Iris pigment epithelial cell (primary cell): Measurements from ENCODE around the gene HMCN1.

Experiments used
- DNase-seq: peaks from one replicate; pipeline ENCODE4 v3.0.0-alpha.2; 2011; ENCODE audit warnings: low read depth

The HMCN1 gene

DNA sequence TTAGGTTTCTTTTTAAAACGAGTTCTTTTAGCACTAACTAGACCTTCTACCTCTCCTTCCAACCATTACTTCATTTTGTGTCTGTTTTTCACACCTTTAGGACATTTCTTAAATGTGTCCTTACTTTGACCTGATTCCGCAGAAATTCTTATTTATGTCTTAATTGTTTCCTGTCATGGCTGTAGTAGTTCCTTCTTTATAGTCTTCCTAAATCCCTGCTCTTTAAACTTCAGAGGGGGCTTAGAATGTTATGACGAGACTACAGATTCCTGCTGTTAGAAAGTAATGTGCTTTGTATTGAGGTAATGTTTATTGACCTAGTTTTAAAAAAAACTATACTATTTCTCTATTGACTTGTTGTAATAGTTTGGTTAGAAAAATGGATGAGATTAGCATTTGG, 70.4 kb downstream of the HMCN1 start:
- DNase-seq, result no peak

DNA sequence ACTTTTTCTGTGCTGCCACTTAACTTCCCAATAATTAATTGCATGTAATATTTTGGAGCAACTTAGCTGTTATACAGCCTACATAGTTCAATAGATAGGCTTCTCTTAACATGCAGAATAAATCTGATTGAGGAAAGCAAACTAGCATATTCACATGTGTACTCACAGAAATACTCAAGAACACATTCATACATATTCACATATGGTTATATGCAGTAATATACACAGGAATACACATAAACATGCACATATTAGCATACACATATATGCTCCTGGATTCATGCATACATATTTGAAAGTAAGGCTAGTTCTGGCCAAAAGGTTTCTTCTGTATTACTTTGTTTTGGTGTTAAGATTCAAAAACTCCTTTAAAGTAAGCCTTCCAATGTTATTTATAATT, 73.1 kb downstream of the HMCN1 start:
- no peak for DNase-seq

DNA sequence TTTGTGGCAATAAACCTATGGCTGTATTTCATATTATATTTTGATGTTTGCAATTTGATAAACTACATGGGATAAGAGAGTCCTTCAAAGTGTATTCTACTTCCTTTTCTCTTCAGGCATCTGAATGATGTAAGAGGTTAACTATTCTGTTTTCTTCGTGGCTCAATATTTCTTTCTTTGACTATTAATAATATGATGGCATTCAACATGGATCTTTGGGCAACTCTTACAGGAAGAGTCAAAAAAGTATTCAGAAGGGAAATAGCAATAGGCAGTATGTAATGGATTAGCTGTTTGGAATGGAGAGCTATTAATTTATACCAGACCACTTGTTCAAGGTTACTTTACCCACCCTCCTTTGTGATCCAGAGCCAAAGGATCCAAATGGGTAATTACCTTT, 74.4 kb downstream of the HMCN1 start:
- no peak for DNase-seq

DNA sequence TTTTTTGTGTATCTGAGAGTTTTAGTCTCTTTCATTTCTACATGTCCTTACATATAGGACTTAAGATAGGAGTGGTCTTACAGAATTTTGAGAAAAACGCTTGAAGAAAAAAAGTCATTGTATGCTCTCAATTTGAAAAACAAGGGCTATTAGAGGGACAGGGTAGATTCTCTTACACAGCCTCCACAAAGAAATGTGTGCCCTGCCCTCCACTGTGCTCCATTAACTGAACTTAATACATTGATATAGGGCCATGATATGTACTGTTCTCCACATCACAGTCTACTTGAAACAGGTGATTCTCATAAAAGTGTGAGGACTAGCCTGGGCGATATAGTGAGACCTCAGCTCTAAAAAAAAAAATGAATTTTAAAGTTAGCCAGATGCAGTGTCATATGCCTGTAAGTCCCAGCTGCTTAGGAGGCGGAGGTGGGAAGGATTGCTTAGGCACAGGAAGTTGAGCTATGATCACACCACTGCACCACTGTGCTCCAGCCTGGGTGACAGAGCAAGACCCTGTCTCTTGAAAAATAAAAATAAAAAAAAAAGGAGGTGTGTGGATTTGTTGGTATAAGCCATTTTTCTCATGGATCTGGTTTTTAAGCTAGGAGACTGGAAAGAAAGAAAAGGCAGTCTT, 77.0 kb downstream of the HMCN1 start:
- DNase-seq, result no peak

DNA sequence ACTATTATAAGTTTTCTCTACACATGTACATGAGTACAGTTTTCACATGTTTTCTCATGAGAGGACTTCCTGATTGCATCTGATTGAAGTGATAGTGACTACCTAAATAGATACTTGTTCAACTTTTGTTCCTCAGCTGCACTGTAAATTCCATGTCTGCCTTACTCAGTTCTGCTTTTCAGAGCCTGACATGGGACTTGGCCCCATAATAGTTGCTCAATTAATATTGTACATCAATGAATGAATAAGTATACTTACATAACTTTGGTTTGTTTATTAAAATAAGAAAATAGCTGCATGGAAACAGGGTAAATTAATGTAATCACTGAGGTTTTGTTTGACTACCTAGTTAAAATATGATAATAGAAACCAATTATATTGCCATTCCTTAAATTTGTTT, 78.7 kb downstream of the HMCN1 start:
- no peak for DNase-seq

DNA sequence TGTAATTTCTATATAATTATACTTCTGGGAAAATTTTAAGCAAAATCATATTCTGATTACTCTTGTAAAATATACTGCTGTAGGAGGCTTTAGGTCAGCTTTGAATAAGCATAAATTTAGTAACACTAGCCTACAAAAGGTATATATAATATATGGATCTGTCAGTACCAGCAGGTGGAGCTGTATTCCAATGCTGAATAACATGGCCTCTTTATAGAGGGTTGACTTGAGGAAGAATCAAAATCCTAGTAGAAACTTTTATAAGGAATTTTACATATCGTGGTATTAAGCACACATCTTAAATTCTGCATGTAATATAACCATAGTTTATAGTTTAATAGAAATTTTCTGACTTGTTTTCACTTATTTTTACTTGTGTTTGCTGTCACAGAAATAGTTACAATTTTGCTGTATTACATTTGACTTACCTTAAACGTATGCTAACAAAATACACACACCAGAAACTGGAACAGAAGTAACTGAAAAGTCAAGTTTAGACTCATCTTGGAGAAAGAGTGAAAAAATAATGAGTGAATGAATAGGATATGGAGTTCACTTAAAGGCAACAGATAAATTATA, 79.3 kb downstream of the HMCN1 start:
- DNase-seq, result peak; percentile 68

DNA sequence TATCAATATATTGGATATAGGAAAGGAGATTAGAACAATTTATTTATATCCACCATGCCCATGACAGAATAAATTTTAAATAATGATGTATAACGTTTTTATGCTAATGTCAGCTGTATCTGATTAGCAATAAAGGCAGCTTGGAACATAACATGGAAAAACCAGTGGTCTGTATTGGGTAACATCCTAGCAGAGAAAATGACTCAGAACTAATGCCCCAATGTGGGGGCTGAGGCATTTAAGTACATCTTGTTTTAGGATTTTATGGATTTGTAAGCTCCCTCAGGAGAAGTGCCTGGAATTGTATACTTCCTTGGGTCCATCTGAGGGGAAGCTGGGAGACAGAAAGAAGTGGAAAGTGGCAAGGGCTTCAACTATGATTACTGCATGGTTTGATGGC, 82.3 kb downstream of the HMCN1 start:
- DNase-seq, result peak; percentile 74

DNA sequence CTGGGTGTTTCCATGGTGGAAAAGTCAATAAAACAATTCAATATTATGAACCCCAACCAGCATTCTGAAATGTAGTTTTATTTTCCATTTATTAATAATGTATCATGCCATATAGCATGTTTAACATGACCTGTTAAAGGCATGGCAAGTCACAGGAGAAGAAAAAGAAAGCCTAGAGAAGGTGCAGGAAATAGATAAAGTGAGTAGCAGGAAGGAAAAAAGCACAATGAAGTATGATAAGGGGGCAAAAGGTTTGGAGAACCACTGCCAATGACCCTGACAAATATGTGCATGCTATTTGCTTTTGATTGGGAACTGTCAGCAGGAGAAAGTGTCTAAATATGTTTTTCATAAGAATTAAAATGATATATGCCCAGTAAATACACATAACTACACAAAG, 85.6 kb downstream of the HMCN1 start:
- DNase-seq, result no peak

DNA sequence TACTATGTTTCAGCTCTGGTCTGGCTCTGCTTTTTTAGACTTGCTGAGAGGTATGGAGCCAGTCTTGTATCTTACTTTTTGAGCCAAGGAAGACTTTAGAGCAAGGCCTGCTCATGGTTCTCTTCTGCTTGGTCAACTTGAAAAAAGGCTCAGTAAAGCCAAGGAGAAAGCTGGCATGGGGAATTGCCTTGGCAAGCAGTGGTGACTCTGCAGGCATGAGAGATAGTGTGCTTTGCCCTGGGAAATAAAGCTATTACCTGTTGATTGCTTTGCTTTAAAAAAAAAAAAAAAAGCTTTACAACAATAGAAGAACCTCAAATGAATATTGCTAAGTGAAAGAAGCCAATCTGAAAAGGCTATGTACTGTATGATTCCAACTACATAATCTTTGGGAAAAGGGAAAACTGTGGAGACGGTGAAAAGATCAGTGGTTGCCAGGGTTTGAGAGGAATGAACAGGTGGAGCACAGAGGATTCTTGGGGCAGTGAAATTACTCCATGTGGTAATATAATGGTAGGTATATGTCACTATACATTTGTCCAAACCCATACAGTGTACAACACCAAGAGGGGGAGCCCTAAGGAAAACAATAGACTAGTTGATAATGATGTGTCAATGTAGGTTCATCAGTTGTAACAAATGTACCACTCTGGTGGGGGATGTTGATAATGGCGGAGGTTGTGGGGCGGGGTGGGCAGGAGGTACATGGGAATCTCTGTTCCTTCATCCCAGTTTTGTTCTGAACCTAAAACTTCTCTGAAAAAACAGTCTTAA, 87.6 kb downstream of the HMCN1 start:
- DNase-seq, result peak; percentile 15

DNA sequence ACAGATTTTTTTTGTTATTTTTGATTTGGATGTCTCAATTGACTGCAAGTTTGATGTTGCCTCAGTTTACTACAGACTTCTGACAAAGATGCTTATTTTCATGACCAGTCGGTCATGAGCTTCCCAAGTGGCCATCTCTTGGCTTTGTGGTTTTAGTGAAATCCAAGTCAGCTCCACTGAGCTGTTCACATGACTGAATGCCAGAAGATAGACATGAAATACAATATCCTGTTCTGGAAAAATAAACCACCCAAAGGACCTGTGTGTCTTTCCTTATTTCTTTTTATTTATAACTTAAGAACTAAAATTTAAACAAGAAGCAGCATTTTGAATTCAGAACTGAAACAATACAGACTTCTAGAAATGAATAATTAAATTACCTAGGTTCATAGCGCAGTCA, 89.3 kb downstream of the HMCN1 start:
- DNase-seq, result peak; percentile 70

DNA sequence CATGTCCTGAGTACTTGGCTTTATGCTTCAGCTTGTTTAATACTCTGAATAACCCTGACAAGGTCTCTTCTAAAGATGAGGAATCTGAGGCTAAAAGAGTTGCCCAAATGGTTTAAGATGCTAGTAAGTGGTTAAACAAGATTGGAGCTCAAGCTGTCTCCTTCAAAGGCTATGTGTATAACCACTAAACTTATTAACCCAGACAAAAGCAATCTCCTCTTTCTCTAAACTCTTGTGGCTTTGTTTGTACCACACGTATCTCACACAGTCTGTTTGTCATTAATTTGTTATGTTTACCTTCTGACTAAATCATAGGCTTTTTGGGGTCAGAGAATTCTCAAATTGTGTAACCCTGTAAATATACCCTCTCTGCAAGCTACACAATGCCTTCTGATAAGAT, 89.9 kb downstream of the HMCN1 start:
- DNase-seq, result no peak

DNA sequence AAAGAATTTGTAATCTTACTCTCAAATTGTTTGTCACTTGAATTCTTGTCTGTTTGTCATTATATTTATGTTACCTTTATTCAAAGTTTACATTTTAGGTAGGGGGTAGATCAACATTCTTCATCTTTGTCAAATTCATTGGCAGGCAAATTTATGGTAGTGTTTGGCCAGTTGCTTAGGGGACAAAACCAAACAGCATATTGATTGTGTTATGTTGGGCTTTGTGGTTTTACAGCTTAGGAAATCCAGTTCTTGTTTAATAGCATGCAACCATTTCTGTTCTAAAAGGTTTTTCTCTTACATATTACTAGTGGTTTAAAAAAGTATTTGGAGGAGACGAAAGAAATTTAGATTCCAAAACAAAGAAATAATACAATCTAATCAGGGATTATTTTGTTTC, 91.4 kb downstream of the HMCN1 start:
- peak; percentile 16 for DNase-seq

DNA sequence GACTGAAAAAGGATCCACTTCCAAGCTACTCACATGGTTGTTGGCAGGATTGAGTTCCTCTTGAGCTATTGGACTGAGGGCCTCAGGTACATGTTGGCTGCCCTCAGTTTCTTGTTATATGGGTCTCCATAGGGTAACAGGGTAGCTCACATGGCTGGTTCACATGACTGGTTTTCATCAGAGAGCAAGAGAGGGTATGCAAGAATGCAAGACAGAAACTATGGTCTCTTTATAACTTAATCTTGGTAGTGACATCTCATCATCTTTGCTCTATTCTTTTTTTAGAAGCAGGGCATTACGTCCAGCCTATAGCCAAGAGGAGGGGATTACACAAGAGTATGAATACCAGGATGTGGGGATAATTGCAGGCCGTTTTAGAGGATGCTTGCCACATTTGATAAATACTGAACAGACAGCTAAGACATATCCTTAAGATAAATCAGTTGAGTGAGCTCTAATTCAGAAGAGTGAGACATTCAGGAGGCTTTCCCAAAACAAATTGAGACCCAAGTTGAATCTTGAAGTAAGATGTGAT, 100.2 kb downstream of the HMCN1 start:
- DNase-seq, result peak; percentile 11

DNA sequence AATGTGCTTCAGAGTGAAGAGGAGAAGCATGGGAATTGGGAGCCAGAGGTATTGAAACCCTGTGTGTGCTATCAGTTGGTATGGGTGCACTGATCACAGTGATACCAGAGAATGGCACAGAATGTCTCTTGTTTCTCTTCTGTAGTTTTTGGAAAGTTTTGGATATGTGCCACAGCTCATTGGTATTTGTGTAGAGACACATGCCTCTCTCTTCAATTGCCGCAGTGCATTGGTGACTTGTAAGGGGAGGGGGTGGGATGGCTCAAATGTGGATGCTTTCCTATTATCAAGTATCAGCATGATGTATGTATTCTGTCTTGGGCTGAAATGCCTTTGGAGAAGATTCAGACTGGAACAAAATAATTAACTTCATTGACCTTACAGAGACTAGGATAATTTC, 101.0 kb downstream of the HMCN1 start:
- DNase-seq, result no peak

DNA sequence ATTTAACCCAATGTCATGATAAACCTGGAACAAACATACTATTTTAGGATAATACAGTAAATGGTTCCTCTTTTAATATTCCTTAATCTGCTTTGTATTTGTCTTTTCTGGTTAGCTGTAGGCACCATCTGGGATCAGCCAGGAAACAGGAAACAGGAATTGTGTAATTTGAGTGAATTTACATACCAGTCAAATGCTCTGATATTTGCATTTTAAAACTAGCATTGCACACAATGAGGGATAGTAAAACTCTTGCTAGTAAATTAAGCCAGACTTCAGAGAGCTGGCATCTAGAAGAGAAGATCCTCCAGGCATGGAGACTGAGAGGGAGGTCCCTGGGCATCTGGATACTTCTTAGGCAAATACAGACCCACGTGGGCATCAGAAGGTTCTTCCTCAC, 103.5 kb downstream of the HMCN1 start:
- no peak for DNase-seq

DNA sequence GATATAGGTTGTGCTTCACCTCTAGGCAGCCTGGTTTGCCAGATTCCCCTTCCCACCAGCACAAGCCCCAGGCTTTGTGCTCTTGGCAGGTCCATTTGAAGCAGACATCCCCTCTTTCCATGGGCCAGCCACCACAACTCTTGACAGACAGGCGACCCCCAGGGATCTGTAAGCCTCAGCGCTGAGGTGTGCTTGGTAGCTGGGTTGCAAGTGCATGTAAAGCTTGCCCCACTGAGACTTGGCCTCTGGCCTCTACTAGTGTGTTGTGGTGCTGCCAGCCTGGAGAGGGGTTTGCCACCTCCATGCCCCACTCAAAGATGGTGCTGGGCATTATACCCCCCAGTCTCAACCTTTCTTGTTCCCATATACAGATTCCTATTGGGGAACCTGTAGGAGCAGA, 103.9 kb downstream of the HMCN1 start:
- no peak for DNase-seq

DNA sequence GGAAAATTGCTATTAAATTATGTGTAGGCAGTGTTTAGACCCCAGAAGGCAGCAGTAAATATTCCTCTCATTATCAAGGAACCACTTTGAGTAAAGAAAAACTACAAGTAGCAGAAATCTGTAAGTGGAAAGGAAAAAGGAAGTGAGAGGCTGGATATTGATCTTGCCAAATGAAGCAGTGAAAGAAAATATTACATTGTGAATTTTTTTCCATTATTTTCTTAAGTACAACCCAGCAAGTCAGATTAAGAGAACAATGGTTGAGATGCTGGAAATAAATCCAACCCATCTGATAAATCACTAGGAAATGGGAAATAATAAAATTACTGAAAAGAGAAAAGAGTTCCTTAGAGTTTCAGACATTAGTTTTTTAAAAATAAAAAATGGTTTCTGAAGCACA, 106.7 kb downstream of the HMCN1 start:
- DNase-seq, result no peak

DNA sequence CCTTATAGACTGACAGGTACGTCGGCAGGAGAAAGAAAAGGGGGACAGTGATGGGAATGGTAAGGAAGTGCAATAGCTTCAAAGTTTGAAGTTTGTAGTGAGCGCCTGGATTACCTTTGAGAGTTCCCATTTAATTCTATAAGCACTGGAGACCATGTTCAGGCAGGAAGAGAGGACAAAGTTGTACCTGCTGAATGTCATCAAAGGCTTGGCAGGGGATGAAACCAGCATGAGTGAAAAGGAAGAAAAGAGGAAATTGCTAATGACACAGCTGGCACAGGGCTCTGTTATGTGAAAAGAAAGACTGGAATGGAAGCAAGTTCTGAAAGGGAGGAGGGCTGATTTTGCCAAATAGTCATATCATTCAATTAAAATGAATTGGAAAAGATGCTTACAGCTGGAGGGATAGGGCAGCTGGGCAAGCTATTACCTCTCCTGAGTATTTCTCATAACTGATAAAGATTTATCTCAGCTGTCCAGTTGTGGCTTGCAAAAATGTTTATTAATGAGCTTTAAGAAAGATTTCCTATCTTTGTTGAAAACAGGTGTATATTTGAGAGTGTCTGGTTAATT, 109.2 kb downstream of the HMCN1 start:
- DNase-seq, result no peak

DNA sequence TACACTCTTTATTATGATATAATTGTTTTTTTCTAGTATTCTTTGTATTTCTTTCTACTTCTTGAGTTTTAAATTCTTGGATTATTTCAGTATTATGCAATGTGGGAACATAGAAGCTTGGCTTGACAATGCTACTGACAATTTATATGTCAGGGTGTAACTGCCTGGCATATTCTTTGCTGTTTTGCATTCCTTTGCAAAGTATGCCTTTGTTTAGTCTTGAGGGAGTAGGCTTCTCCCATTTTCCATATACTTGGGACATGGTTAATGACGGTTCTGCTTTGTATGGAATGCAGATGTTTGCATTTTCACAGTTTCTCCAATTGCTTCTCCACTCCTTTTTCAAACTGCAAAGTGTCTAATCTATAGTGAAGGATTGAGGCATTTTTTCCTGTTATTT, 109.8 kb downstream of the HMCN1 start:
- DNase-seq, result no peak

DNA sequence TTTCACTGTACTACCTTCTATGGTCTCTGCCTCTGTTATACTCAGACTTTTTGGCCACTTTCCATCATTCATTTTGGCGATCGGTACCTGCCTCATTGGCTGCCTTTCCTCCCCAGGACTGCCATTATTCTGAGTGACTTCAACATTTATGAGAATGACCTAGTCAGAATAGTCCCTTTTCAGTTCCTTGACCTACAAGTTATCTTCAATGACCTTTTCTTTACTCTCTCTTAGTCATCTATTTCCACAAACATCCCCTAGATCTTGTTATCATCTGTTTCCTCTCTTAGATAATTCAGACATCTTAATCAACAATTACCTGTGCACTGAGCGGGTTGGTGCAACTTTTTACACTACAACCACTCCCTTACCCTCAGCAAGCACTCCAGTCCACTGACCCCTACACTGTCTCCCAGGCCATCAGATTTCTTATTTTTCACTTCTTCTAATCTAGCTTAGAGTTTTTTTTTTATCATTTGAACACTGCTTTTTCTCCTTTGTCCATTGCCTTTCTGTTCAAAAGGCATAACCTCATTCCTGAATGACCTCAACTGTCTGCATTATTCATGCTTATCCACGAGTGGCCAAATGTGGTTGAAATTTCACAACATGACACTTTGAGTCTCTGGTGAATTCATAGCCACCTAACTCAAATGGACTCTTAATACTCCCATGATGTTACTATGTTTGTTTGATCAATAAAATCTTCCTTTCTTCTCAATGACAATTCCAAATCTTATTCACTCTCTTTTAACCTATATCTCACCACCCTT, 112.7 kb downstream of the HMCN1 start:
- DNase-seq, result peak; percentile 81

DNA sequence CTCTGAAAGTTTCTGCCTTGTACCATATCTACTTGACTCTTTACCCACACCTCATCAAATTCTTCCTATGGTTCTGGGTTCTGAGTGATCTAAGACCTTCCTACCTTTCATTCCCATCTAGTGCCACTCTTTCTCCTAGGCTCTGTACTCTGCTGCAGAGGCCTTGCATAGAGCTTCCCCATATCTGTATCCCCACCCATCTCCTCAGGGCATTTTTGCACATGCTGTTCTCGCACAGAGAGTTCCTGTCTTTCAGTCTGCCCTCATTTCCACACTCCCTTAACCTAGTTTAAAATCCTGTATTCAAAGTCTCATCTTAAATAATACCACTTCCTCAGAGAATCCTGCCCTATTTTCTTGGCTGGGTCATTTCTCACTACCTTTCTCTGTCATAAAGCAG, 114.8 kb downstream of the HMCN1 start:
- no peak for DNase-seq

DNA sequence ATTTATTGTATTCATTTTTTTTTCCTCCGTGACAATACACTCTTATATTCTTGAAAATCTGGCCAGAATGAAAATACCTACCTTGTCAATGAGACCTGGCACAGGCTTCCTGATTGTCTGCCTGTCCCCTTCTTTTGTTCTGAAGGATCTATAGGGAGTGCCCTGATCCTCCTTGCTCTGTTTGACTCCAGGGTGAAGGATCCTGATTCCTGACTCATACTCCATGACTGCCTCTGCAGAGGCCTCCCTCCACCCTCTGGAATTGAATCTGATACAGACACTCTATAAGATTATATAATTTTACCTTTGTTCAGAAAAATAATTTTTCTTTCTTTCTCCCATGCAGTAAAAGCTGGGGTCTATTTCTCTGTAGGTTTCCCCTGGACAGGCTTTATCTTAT, 116.2 kb downstream of the HMCN1 start:
- DNase-seq, result no peak
